GM21786 (cell line): Measurements from ENCODE around the gene NPR2.
A peak's percentile ranks its signal among the peaks of the same experiment; 100 is the strongest.

Experiments used
- ATAC-seq: cut with Tn5 transposase; IDR thresholded peaks from one replicate; pipeline ENCODE4 v1.9.1; 2021; ENCODE audit not compliant: unreplicated experiment

Gene NPR2

GRCh38 chr9:35829084-35829763 lies 37.8 kb downstream of the NPR2 start, which contains the start of gene TMEM8B:
Gene TMEM8B, plus strand, starts transcription at chr9:35829228. Its CDS starts 220 bp downstream, at chr9:35829448.
- ATAC-seq, result peak; percentile 76

DNA sequence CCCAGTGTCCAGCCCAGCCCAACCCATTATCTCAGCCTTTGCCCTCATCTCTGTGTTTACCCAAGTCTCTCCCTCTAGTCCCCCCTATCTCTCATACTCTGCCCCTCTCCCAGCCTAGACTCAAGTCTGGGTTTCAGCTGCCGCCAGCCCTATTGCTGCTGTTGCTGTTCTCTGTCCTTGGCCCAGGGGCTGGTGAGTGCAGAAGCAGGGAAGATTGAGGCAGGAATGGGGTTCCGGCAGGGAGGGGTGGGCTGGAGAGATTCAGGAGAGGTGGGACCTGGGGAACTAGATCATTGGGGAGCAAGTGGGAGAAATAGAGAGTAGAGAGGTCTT lies 38.3 kb downstream of the NPR2 start:
- no peak for ATAC-seq

GRCh38 chr9:35831040-35831439 lies 39.6 kb downstream of the NPR2 start:
- no peak for ATAC-seq

GRCh38 chr9:35832814-35833213 lies 41.4 kb downstream of the NPR2 start:
- no peak for ATAC-seq

DNA sequence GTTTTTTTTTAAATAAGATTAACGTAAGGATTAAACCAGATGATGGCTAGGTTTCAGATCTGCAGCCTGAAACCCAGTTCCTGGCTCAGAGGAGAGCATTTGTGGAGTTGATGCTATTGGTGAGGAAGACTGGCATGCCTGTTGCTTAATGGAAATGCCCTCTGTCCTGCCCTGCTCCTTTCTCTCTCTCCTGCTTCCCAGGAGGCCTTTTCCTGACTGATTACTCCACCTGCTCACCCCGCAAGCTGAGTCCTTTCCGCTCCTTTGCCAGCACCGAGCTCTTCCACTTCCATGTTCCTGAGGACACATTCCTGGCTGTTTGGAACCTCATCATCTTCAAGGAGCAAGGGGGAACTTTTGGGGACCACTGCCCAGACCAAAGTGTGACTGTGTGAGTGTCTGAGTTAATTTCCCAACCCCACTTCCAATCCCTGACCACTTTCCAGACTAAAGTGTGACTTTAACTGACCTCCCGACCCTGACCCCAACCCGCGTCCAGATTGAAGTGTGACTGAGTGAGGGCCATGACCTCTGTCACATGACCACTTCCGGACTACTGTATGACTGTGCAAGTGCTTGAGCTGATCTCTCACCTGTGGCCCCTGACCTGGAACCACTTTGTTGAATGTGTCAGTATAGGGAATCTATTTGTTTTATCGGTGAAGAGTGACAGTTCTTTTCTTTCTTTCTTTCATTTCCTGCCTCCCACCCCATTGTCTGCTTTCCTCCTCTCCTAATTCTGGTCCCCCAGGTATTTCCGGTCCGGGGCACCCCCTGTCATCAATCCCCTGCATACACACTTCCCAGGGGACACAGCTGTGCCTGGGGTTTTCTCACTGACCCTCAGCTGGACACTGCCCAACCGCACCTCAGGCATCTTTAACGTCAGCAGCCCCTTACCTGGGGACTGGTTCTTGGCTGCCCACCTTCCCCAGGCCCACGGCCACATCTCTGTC lies 43.1 kb downstream of the NPR2 start:
- no peak for ATAC-seq

DNA sequence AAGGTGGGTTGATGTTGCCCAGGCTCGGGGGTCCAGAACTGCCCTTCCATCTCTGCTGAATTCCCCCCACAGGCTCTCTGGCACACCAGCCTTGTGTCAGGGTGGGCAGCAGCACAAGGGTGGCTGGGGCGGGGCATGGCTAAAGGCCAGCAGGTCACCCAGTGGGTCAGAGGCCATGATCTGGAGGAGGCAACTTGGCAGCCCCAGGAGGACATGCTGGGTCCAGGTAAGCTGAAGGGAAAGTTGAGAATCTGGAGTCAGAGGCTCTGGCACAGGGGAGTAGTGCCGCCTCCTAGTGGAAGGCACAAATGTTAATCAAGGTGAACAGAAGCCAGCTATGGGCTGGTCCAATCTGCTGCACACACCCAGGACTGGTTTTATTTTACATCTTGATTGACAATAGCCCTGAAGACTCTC lies 43.8 kb downstream of the NPR2 start:
- no peak for ATAC-seq

- no peak for ATAC-seq
These were observed 44.4 kb downstream of the NPR2 start for GRCh38 chr9:35835766-35836165.

- ATAC-seq, result no peak
These were observed 45.2 kb downstream of the NPR2 start for GRCh38 chr9:35836595-35836994.

GRCh38 chr9:35839926-35840325 lies 48.5 kb downstream of the NPR2 start:
- ATAC-seq, result no peak

GRCh38 chr9:35840881-35841644 lies 49.7 kb downstream of the NPR2 start:
- no peak for ATAC-seq

DNA sequence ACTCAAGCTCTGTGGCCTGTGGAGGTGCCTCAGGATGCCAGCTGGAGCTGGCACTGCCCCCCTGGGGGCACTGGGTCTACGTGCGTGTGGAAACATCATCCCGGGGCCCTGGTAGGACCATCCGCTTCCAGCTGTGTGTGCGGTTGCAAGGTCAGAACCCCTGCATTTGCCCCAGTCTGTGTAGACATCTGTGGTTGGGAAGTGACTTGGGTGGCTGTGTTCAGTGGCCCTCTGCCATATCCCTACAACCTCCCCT lies 50.2 kb downstream of the NPR2 start:
- no peak for ATAC-seq

DNA sequence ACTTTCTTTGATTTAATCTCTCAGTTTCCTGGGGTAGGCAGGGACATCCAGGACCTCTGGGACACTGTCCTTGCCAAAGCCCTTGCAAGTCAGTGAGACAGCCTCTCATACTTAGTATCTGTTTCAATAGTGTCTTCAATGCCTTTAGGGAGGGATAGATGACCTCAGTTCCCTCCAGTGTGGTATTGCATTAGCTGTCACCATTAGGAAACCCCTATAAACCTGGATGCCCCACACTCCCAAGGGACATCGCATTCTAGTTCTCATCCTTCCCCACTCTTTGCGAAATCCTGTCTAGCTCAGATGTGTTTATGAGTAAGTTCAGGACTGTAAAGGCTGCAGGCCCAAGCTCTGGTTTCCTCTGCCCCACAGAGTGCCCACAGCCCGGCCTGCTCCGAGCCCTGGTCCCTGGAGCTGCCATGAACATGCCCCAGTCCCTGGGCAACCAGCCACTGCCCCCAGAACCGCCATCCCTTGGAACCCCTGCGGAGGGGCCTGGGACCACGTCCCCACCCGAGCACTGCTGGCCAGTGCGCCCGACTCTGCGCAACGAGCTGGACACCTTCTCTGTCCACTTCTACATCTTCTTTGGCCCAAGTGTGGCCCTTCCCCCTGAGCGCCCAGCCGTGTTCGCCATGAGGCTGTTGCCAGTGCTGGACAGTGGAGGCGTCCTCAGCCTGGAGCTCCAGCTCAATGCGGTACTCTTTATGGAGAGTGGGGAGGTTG lies 50.8 kb downstream of the NPR2 start:
- no peak for ATAC-seq

- peak; percentile 80 for ATAC-seq
These were observed 51.4 kb downstream of the NPR2 start for GRCh38 chr9:35842795-35843194.

- no peak for ATAC-seq
These were observed 53.4 kb downstream of the NPR2 start for GRCh38 chr9:35844628-35845270.

GRCh38 chr9:35845824-35846771 lies 54.7 kb downstream of the NPR2 start:
- ATAC-seq, result no peak

GRCh38 chr9:35847792-35848572 lies 56.6 kb downstream of the NPR2 start:
- ATAC-seq, result peak; percentile 93

DNA sequence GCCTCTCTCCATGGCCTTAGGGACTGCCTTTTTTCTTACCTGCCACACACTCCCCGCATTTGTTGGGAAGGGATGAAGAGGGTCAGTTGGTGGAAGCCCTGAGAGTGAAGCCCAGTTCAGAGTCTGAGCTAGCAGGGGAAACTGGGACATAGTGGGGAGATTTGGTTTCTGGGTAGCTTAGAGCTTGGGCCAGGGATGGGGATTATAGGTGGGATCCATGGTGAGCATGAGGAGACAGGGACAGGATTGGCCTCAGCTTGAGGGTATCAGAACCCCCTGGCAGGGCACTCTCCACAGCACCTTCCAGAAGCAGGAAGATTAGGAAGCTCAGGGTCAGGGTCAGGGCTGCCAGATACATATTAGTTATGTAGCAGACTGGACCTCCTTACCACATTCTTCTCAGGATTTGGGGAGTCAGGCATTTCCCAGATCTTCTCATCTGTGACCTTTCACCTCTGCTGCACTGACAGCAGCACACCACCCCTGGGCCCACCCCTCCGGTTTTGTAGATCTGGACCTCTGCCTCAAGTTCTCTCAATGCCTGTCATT lies 61.0 kb downstream of the NPR2 start:
- no peak for ATAC-seq
